ENCODE measurements around the gene PRSS48. TPM values are rescaled to one million over a fixed set of nuclear protein-coding genes. Genes with fewer than 3 reads are reported as not detected.
"Not testable (repeated sequence)": the region's sequence is repeated elsewhere in the genome, so short reads cannot be mapped to it uniquely, and the experiment has no call there.

PRSS48 gene
- total RNA-seq, 1 donor from 2014 or later: not detected

DNA sequence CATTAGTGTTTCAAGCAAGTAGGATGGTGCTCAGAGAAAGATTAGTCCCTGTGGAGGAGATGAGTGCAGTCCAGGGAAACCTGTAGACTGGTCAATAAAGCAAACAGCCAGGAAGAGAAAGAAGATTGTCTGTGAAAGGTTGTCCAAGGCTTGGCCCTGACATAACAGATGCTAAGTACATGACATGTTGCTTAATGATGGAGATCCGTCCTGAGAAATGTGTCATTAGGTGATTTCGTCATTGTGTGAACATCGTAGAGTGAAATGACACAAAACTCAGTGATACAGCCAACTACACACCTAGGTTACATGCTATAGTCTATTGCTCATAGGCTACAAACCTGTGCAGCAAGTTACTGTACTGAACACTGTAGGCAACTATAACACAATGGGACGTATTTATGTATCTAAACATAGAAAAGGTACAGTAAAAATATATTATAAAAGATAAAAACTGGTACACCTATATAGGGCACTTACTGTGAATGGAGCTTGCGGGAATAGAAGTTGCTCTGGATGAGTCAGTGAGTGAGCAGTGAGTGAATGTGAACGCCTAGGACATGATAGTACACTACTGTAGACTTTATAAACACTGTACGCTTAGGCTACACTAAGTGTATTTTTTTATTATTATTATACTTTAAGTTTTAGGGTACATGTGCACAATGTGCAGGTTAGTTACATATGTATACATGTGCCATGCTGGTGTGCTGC, 9.0 kb upstream of the PRSS48 start:
- no peak for DNase-seq (ENCODE audit: low spot score)
- no peaks in the 10 kb centered on the region for H3K27me3 Mint-ChIP-seq (ENCODE audit: low read depth)
- intact Hi-C loops (cut with micrococcal nuclease): no loop called here
- no peaks in the 10 kb centered on the region for H3K36me3 Mint-ChIP-seq (ENCODE audit: low read depth)
- no peaks in the 10 kb centered on the region for H3K9me3 Mint-ChIP-seq
- no peak overlapping the region for H3K27ac Mint-ChIP-seq
- no peak overlapping the region for H3K4me3 Mint-ChIP-seq (ENCODE audit: low read depth)
- no peaks in the 10 kb centered on the region for H3K4me1 Mint-ChIP-seq (ENCODE audit: low read depth)

DNA sequence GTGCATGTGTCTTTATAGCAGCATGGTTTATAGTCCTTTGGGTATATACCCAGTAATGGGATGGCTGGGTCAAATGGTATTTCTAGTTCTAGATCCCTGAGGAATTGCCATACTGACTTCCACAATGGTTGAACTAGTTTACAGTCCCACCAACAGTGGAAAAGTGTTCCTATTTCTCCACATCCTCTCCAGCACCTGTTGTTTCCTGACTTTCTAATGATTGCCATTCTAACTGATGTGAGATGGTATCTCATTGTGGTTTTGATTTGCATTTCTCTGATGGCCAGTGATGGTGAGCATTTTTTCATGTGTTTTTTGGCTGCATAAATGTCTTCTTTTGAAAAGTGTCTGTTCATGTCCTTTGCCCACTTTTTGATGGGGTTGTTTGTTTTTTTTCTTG, 8.1 kb upstream of the PRSS48 start:
- intact Hi-C loops (cut with micrococcal nuclease); H3K27me3 Mint-ChIP-seq (ENCODE audit: low read depth); DNase-seq (ENCODE audit: low spot score); H3K4me3 Mint-ChIP-seq (ENCODE audit: low read depth); H3K27ac Mint-ChIP-seq; H3K9me3 Mint-ChIP-seq; H3K4me1 Mint-ChIP-seq (ENCODE audit: low read depth); H3K36me3 Mint-ChIP-seq (ENCODE audit: low read depth): not testable (repeated sequence)

DNA sequence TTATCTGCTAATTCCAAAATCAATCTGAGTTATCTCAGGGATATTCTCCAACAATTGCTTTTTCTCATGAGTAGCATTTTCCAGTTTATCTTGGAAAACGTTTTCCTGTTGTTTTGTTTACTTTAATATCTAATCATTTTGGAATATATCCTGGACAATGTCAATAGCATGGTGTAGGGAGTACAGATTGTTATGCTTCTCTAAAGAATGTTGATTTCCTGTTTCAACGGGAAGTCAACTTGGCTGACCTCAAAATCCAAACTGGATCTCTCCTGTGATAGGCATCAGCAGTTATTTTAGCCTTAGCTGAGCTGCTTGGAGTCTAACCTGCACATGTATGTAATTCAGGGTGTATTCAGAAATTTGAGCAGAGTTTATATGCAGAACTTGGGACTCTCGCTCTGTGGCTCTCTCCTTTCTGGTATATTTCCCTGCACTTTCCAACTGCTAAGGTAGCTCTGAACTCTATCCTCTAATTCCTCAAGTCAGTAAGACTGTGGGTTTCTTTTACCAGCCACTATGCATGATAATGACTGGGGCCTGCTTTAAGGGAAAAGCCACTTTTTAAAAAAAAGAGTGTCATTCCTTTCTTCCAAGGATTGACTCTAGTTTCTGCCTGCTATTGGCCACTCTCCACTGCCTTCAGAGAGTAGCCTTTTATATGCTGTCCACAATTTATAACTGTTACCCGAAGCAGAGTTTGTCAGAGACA, 7.7 kb downstream of the PRSS48 start:
- no peak overlapping the region for H3K27ac Mint-ChIP-seq

DNA sequence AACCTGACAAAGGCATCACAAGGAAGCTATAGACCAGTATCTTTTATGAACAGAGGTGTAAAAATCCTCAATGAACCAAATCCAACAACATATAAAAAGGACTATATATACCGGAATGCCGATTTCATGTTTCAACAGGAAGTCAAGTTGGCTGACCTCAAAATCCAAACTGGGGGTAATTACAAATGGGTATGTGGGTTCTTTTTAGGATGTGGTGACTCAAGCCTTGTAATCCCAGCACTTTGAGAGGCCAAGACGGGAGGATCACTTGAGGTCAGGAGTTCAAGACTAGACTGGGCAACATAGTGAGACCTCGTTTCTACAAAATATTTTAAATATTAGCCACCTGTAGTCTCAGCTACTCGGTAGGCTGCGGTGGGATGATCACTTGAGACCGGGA, 10.4 kb downstream of the PRSS48 start:
- H3K4me1 Mint-ChIP-seq (ENCODE audit: low read depth): no peaks in the 10 kb centered on the region
- no peaks in the 10 kb centered on the region for H3K9me3 Mint-ChIP-seq
- intact Hi-C loops (cut with micrococcal nuclease): no loop called here
- no peak overlapping the region for H3K4me3 Mint-ChIP-seq (ENCODE audit: low read depth)
- H3K36me3 Mint-ChIP-seq (ENCODE audit: low read depth): no peaks in the 10 kb centered on the region
- no peaks in the 10 kb centered on the region for H3K27me3 Mint-ChIP-seq (ENCODE audit: low read depth)
- no peak overlapping the region for H3K27ac Mint-ChIP-seq
- no peak for DNase-seq (ENCODE audit: low spot score)

More for the DNA sequence above, 7.7 kb downstream of the PRSS48 start:
- intact Hi-C loops (cut with micrococcal nuclease): no loop called here
- H3K9me3 Mint-ChIP-seq: no peaks in the 10 kb centered on the region
- H3K4me3 Mint-ChIP-seq (ENCODE audit: low read depth): no peak overlapping the region
- H3K36me3 Mint-ChIP-seq (ENCODE audit: low read depth): no peaks in the 10 kb centered on the region
- no peaks in the 10 kb centered on the region for H3K4me1 Mint-ChIP-seq (ENCODE audit: low read depth)
- DNase-seq (ENCODE audit: low spot score): no peak
- H3K27me3 Mint-ChIP-seq (ENCODE audit: low read depth): no peaks in the 10 kb centered on the region

DNA sequence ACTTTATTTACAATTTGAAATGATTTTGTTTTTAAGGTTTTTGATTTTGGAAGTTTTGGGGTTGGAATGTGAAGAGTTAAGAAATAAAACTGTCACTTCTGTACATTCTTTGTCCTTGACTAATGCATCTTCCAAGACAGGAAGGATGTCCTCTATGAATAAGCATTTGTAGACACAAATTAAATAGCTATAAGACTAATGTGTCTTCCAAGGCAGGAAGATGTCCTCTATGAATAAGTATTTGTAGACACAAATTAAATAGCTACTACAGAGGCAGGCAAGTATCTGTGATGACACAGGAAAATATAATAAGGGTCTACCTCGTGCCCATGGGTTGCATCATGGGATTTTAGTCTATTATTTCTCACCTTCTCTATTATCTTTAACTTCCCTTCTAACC, 14.5 kb downstream of the PRSS48 start:
- Mint-ChIP-seq H3K36me3 (ENCODE audit: low read depth) (no peaks in the 10 kb centered on the region), H3K4me1 (ENCODE audit: low read depth) (no peaks in the 10 kb centered on the region), H3K4me3 (ENCODE audit: low read depth) (no peak overlapping the region), H3K27ac (no peak overlapping the region), H3K27me3 (ENCODE audit: low read depth) (no peaks in the 10 kb centered on the region), H3K9me3 (no peaks in the 10 kb centered on the region)
- intact Hi-C loops (cut with micrococcal nuclease): no loop called here
- no peak for DNase-seq (ENCODE audit: low spot score)

DNA sequence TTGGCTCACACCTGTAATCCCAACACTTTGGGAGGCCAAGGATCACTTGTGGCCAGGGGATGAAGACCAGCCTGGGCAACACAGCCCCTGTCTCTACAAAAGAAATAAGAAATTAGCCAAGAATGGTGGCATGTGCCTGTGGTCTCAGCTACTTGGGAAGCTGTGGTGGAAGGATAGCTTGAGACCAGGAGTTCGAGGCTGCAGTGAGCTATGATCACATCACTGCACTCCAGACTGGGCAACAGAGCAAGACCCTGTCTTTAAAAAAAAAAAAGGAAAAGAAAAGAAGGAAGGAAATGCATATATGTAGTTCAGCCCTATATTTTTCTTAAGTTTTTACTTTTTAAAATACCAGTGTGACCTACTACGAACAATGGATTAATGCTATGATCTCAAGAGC, 15.1 kb downstream of the PRSS48 start:
- no peak for DNase-seq (ENCODE audit: low spot score)
- Mint-ChIP-seq H3K27ac (no peak overlapping the region), H3K4me1 (ENCODE audit: low read depth) (no peaks in the 10 kb centered on the region), H3K4me3 (ENCODE audit: low read depth) (no peak overlapping the region), H3K36me3 (ENCODE audit: low read depth) (no peaks in the 10 kb centered on the region), H3K9me3 (no peaks in the 10 kb centered on the region), H3K27me3 (ENCODE audit: low read depth) (no peaks in the 10 kb centered on the region)
- intact Hi-C loops (cut with micrococcal nuclease): no loop called here

DNA sequence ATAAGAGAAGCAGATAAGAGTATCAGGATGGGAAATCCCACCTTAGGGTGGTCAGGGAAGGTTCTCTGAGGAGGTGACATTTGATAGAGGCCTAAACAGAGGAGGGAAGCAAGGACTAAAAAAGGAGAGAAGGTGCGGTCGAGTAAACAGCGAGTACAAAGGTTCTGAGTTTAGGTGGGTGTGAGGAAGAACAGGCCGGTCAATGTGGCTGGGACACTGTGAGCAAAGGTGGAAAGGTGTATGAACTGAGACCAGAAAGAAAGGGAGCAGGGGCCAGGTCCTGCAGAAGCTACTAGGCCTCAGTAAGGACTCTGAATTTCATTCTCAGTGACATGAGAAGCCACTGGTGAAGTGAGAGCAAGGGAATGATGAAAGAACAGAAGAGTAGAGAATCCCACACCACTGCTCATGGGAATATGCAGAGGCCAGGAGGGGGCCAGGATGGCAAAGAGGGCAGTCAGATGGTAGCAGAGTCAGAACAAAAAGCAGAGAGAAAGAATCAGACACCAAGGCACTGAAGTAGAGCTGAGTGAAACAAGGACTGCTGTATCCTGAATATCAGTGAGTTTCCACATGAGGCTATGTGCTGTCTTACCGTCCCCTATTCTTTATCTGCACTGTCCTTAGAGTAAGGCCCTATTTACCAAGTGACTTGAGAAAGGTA, 18.0 kb downstream of the PRSS48 start:
- H3K4me3 Mint-ChIP-seq (ENCODE audit: low read depth): no peak overlapping the region
- no peaks in the 10 kb centered on the region for H3K4me1 Mint-ChIP-seq (ENCODE audit: low read depth)
- H3K27me3 Mint-ChIP-seq (ENCODE audit: low read depth): no peaks in the 10 kb centered on the region
- no peaks in the 10 kb centered on the region for H3K36me3 Mint-ChIP-seq (ENCODE audit: low read depth)
- no peaks in the 10 kb centered on the region for H3K9me3 Mint-ChIP-seq
- DNase-seq (ENCODE audit: low spot score): no peak
- H3K27ac Mint-ChIP-seq: no peak overlapping the region
- intact Hi-C loops (cut with micrococcal nuclease): no loop called here

DNA sequence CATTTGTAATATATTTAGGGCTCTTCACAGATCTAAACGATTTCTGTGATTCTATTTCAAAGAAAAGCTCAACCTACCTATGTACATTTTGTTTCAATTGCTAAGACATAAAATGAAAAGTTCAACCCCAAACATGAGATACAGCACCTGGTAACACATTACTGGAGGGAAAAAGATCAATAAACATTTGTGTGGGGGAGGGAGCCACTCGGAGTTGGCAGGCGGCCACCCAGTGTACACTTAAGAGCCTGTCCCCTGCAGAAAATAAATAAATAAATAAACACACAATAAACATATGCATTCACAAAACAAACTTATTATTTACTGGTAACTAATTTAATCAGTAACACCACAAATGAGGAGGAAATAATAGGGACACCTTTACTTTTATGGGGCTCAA, 19.3 kb downstream of the PRSS48 start:
- Mint-ChIP-seq H3K4me1 (ENCODE audit: low read depth) (no peaks in the 10 kb centered on the region), H3K27ac (no peak overlapping the region), H3K27me3 (ENCODE audit: low read depth) (no peaks in the 10 kb centered on the region), H3K36me3 (ENCODE audit: low read depth) (no peaks in the 10 kb centered on the region), H3K9me3 (no peaks in the 10 kb centered on the region), H3K4me3 (ENCODE audit: low read depth) (no peak overlapping the region)
- intact Hi-C loops (cut with micrococcal nuclease): no loop called here
- DNase-seq (ENCODE audit: low spot score): no peak

DNA sequence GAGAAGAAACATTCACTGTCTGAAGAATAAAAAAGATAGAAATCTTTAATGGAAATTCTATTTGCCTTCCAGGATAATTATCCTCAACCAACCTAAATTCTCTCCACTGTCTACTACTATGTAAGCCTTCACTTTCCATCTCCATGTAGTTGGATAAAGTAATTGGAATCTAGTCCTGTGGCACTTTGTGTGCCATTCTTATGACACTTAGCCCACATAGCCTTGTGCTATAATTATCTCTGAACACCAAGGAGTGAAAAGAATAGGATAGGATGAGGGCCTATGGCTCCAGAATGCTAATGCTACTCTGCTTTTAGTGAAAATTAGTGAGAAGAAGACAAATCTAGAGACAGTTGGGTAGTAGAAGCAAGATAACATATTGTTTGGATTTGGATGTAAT, 20.2 kb downstream of the PRSS48 start:
- no peaks in the 10 kb centered on the region for H3K9me3 Mint-ChIP-seq

DNA sequence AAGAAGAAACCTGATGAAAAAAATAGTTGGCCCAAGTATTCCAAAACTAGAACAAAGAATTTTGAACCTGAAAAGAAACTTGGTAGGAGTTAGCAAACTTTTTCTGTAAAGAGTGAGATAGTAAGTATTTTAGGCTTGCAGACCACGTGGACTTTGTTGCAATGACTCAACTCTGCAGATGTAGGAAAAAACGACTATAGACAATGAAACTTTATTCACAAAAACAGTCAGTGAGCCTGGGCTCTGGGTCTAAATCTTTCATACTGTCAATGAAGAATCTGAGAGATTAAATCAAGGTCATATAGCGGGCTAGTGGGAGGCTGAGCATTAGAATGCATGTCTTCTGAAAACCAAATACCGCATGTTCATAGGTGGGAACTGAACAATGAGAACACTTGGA, 25.5 kb downstream of the PRSS48 start:
- no peaks in the 10 kb centered on the region for H3K9me3 Mint-ChIP-seq
- no peak overlapping the region for H3K27ac Mint-ChIP-seq
- no peak overlapping the region for H3K4me3 Mint-ChIP-seq (ENCODE audit: low read depth)
- H3K4me1 Mint-ChIP-seq (ENCODE audit: low read depth): no peaks in the 10 kb centered on the region
- intact Hi-C loops (cut with micrococcal nuclease): no loop called here
- no peaks in the 10 kb centered on the region for H3K36me3 Mint-ChIP-seq (ENCODE audit: low read depth)
- no peaks in the 10 kb centered on the region for H3K27me3 Mint-ChIP-seq (ENCODE audit: low read depth)
- DNase-seq (ENCODE audit: low spot score): no peak

More for the DNA sequence above, 20.2 kb downstream of the PRSS48 start:
- Mint-ChIP-seq H3K4me3 (ENCODE audit: low read depth) (no peak overlapping the region), H3K27me3 (ENCODE audit: low read depth) (no peaks in the 10 kb centered on the region), H3K36me3 (ENCODE audit: low read depth) (no peaks in the 10 kb centered on the region), H3K27ac (no peak overlapping the region), H3K4me1 (ENCODE audit: low read depth) (no peaks in the 10 kb centered on the region)
- intact Hi-C loops (cut with micrococcal nuclease): no loop called here
- no peak for DNase-seq (ENCODE audit: low spot score)

DNA sequence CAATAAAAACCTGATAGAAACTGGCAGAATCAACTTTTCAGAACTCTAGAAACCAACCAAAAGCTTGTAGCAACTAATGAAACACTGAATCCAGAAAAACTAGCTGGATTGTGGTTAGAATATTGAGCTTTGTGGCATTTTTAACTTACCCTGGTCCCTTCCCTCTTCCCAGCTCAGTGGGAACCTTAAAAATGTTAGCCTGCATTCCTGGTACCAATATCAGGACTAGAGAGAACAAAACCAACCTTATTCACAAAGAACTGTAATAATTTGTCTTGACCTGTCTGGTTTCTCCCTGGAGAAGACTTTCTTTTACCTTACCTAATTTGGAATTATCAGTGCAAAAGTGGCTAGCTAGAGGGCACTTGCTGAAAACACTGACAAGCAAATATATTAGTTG, 27.3 kb downstream of the PRSS48 start:
- no peaks in the 10 kb centered on the region for H3K4me1 Mint-ChIP-seq (ENCODE audit: low read depth)
- H3K4me3 Mint-ChIP-seq (ENCODE audit: low read depth): no peak overlapping the region
- no peak for DNase-seq (ENCODE audit: low spot score)
- no peak overlapping the region for H3K27ac Mint-ChIP-seq
- no peaks in the 10 kb centered on the region for H3K27me3 Mint-ChIP-seq (ENCODE audit: low read depth)
- H3K9me3 Mint-ChIP-seq: no peaks in the 10 kb centered on the region
- intact Hi-C loops (cut with micrococcal nuclease): no loop called here
- no peaks in the 10 kb centered on the region for H3K36me3 Mint-ChIP-seq (ENCODE audit: low read depth)

DNA sequence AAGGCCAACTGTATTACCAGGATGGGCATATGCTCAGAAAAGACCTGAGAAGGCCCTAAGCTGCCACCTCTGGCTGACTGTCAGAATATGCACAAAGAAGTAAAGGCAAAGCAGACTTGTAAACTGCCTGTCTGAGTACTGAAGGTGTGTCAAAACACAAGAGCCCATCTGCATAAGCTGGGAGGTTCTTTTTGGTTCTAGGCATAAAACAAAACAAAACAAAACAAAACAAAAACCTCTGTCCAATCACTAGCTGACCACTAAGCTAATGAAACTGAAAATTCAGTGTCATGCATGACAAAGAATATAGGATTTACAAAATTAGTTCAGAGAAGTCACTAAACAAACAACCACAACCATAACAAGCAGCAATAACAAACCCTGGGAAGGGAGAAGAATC, 27.8 kb downstream of the PRSS48 start:
- no peaks in the 10 kb centered on the region for H3K36me3 Mint-ChIP-seq (ENCODE audit: low read depth)
- H3K4me3 Mint-ChIP-seq (ENCODE audit: low read depth): no peak overlapping the region
- intact Hi-C loops (cut with micrococcal nuclease): no loop called here
- no peaks in the 10 kb centered on the region for H3K9me3 Mint-ChIP-seq
- H3K27me3 Mint-ChIP-seq (ENCODE audit: low read depth): no peaks in the 10 kb centered on the region
- no peak overlapping the region for H3K27ac Mint-ChIP-seq
- H3K4me1 Mint-ChIP-seq (ENCODE audit: low read depth): no peaks in the 10 kb centered on the region
- no peak for DNase-seq (ENCODE audit: low spot score)

DNA sequence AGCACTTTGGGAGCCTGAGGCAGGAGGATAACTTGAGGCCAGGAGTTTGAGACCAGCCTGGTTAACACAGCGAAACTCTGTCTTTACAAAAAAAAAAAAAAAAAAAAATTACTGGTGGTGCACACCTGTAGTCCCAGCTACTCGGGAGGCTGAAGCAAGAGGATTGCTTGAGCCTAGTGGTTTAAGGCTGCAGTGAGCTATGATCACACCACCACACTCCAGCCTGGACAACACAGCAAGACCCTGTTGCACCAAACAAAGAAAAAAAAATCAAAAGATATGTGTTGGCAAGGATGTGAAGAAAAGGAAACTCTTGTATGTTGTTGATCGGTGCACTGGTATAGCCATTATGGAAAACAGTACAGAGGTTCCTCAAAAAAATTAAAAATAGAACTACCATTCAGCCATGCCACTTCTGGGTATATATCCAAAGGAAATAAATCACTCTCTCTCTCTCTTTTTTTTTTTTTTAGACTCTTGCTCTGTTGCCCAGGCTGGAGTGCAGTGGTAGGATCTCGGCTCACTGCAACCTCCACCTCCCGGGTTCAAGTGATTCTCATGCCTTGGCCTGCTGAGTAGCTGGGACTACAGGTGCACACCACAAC, 33.3 kb downstream of the PRSS48 start:
- DNase-seq (ENCODE audit: low spot score): no peak
- Mint-ChIP-seq H3K27ac (no peak overlapping the region), H3K4me3 (ENCODE audit: low read depth) (no peak overlapping the region), H3K9me3 (no peaks in the 10 kb centered on the region), H3K36me3 (ENCODE audit: low read depth) (no peaks in the 10 kb centered on the region), H3K4me1 (ENCODE audit: low read depth) (no peaks in the 10 kb centered on the region), H3K27me3 (ENCODE audit: low read depth) (no peaks in the 10 kb centered on the region)
- intact Hi-C loops (cut with micrococcal nuclease): no loop called here

Data from activated T-helper 2 cell treated with anti-CD3 and anti-CD28 coated beads, Interferon-gamma antibody, Interleukin-2, Interleukin-4, amounts not matched to agents 10 μg/mL and 5 μg/mL and 100 μg/mL, durations not matched to agents 14 hours and 24 hours and 36 hours (primary cell).